Cardiac fibroblast (primary cell): ENCODE data around the gene GRP.
A peak's percentile ranks its signal among the peaks of the same experiment; 100 is the strongest.

ENCODE experiments used
- DNase-seq, 2 donors: peaks; one replicate each; pipeline versions ENCODE4 v3.0.0 to v3.0.0-alpha.2; 2010; ENCODE audit warnings: low read depth in 2 of 2
- H3K4me3 ChIP-seq, 2 donors: replicated peaks in 1 of 2; 1 replicate in 1 of 2; 2 replicates in 1 of 2; pipeline ENCODE4 v1.5.1; 2011; ENCODE audit warnings: low read depth in 2 of 2, low read length in 2 of 2, mild to moderate bottlenecking in 2 of 2, moderate library complexity in 1 of 2
- CTCF ChIP-seq: IDR thresholded peaks from one replicate; pipeline ENCODE4 v1.5.1; 2011; ENCODE audit warnings: low read depth, mild to moderate bottlenecking, low read length, inconsistent platforms

GRP gene

GRCh38 chr18:59219672-59220163 is at the start of gene GRP:
Gene GRP (plus strand): TSS chr18:59220158. CDS start chr18:59220266, 108 bp downstream.
- H3K4me3 ChIP-seq: no peak within 1 kb of the TSS
- no peak for DNase-seq
- no peak for TF ChIP-seq CTCF

GRCh38 chr18:59172664-59173249 is 47.2 kb upstream of the GRP start:
- no peak for TF ChIP-seq CTCF
- no peak for DNase-seq
- no peak overlapping the region for H3K4me3 ChIP-seq

- no peak for DNase-seq
- TF ChIP-seq CTCF: no peak
- no peak overlapping the region for H3K4me3 ChIP-seq
These were observed 42.5 kb upstream of the GRP start for GRCh38 chr18:59177485-59177884.

GRCh38 chr18:59180150-59180845 is 39.7 kb upstream of the GRP start:
- DNase-seq: peak; percentile 63 to 67

GRCh38 chr18:59182673-59183072 is 37.3 kb upstream of the GRP start:
- H3K4me3 ChIP-seq: no peak overlapping the region
- no peak for TF ChIP-seq CTCF
- no peak for DNase-seq

More at GRCh38 chr18:59180150-59180845, 39.7 kb upstream of the GRP start:
- H3K4me3 ChIP-seq: no peak overlapping the region
- TF ChIP-seq CTCF: no peak

- no peak for DNase-seq
- TF ChIP-seq CTCF: no peak
- no peak overlapping the region for H3K4me3 ChIP-seq
These were observed 30.9 kb upstream of the GRP start for GRCh38 chr18:59189008-59189407.
